Frontal cortex (tissue), 4 donors: ENCODE results near the gene BAZ2B. TPM values are rescaled to one million over a fixed set of nuclear protein-coding genes. Genes with fewer than 3 reads are reported as not detected.
A peak's percentile ranks its signal among the peaks of the same experiment; 100 is the strongest.
"Not testable (repeated sequence)": the region's sequence is repeated elsewhere in the genome, so short reads cannot be mapped to it uniquely, and the experiment has no call there.

Source experiments
- DNase-seq, 2 donors: peaks; one replicate each; pipeline ENCODE4 v3.0.0; 2012; ENCODE audit warnings: low spot score in 2 of 2
- FAIRE-seq: peaks from 2 replicates; lab custom pipeline; 2012; peaks lifted over from hg19 to GRCh38; lab: Jason Lieb, UNC
- total RNA-seq: library from RNA; depleted of rRNA; stranded (reverse); fragments of >200 nt; gene quantifications from one replicate; pipeline ENCODE4 v1.2.3, GENCODE V29; 2014
- donor health status: control.
- donor health status: control.
- donor health status: control.

Gene BAZ2B
- total RNA-seq, 1 donor from 2014 or later = 192 TPM

DNA sequence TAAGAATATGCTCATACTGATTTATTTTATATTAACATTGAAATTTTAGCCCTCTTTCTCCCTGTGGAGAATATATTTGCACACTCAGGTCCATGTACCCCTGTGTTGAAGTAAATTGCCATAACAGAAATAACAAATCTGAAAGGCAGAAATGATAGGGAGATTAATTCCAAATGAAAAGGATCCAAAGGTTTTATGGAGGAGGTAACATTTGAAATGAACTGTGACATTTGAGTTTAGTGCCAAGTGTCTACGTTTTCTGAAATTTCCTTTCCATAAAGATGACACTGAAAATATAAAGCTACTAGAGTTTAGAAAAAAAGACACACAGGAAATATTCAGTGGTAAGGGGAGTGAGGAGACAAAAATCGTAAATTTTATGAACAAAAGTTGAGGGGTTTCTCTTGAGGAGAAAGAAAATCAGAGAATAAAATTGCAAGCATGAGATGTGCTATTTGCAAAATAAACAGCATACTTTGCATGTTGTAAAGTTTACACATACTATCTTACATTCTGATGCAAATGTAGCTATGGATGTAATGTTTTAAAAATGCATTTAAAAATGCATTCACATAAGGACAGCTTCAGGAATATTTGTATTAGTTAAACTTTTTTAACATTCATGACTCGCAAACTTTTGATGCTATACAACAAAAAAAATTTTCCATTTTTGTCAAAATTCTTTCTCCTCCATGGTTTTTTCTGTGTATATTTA, 69.5 kb downstream of the BAZ2B start:
- DNase-seq = no peak
- no peak for FAIRE-seq

DNA sequence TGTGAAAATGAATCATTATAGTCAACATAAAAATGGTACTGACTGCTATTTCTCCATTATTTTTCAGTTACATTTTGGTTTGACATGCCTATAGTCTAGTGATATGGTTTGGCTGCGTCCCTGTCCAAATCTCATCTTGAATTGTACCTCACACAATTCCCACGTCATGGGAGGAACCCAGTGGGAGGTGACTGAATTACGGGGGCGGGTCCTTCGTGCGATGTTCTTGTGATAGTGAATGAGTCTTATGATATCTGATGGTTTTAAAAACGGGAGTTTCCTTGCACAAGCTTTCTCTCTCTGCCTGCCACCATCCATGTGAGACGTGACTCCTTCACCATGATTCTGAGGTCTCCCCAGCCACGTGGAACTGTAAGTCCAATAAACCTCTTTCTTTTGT, 70.3 kb downstream of the BAZ2B start:
- no peak for FAIRE-seq
- DNase-seq = no peak

DNA sequence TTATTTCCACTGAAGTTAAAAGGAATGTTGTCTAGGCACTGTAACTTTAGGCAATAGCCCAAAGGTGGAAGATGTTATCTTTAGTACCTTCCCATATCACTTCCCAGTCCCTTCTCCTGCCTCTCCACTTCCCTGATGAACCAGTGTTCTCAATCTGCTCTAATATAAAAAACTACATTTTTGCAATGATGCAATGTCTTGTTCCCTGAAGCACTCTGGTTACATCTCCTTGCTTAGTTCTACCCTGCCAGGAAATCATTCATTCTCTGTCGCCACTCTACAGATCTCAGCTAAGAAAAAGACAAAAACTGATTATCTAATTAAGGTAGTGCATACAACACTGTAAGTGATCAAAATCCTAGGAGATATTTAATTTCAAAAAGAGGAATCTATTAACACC, 71.3 kb downstream of the BAZ2B start:
- no peak for FAIRE-seq
- no peak for DNase-seq

DNA sequence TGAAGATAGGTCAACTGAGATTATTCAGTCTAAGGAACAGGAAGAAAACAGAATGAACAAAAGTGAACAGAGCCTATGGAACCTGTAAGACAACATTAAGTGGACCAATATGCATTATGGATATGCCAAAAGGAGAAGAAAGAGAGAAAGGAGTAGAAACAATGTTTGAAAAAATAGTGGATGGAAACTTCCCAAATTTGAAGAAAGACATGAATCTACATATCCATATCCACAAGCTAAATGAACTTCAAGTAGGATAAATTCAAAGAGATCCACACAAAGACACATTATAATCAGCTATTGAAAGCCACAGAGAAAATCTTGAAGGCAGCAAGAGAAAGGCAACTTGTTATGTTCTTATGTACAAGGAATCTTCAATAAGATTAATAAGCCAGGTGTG, 74.2 kb downstream of the BAZ2B start:
- no peak for DNase-seq
- no peak for FAIRE-seq

DNA sequence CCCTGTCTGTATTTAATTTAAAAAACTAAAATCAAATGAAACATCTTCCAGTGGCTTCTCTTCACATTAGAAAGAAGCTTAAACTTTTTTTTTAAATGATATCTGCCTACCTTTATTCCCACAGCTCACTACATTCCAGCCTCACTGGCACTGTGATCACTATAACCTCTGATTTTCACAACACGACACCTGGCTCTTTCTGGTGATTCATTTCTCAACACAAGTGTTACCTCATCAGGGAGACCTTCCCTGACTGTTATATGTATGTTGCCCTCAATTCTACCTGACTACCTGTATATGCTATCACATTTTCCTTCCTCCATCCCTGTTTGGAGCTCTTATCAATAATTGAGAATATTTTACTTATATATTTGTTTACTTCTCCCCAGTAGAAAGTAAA, 76.6 kb downstream of the BAZ2B start:
- no peak for FAIRE-seq
- no peak for DNase-seq

DNA sequence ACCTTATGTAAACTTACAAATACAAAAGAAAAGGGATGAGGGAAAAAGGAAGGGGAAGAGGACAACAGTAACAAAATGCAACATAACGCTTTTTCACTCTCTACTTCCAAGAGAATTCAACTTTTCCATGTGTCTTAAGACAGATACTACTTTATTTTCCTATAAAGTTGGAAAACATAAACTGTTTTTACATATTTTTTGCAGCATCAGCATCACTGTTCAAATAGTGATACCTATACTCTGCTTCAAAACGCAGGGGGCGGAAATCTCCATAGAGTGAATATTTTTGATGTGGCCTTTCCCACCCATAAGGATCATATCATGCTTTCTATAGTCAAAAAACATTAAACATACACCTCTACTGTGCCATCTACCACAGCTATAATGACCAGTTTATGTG, 77.5 kb downstream of the BAZ2B start:
- no peak for DNase-seq
- FAIRE-seq = no peak

DNA sequence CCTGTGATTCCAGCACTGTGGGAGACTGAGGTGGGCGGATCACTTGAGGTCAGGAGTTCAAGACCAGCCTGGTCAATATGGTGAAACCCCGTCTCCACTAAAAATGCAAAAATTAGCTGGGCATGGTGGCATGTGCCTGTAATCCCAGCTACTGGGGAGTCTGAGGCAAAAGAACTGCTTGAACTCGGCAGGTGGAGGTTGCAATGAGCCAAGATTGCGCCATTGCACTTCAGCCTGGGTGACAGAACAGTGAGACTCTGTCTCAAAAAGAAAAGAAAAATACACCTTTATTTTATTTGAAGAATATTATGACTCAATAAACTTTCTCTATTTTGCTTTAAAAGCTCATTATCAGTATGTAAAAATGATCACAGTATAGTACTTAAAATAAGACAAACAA, 81.1 kb downstream of the BAZ2B start:
- not testable (repeated sequence) for FAIRE-seq

GRCh38 chr2:159531475-159531874, 84.9 kb downstream of the BAZ2B start:
- no peak for DNase-seq
- no peak for FAIRE-seq

More for the DNA sequence above, 81.1 kb downstream of the BAZ2B start:
- DNase-seq = not testable (repeated sequence)

GRCh38 chr2:159526433-159526832, 89.9 kb downstream of the BAZ2B start:
- DNase-seq (no peak), FAIRE-seq (no peak)

DNA sequence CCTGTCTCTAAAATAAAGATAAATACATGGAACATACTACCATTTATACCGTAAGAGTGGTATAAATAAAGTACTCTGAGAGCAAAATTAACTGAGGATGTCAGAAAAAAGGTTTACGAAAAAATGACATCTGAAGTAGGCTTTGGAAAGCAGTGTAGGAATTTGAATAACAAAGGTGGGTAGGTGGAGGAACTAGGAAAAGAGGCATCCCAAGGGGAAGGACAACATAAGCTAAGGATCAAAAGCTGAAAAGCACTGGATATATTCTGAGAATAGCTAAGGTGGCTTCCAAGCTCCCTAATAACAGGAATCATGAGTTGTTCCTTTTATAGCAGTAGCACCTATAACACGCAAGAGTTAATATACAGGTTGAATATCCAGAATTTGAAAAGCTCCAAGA, 91.3 kb downstream of the BAZ2B start:
- no peak for DNase-seq
- no peak for FAIRE-seq

DNA sequence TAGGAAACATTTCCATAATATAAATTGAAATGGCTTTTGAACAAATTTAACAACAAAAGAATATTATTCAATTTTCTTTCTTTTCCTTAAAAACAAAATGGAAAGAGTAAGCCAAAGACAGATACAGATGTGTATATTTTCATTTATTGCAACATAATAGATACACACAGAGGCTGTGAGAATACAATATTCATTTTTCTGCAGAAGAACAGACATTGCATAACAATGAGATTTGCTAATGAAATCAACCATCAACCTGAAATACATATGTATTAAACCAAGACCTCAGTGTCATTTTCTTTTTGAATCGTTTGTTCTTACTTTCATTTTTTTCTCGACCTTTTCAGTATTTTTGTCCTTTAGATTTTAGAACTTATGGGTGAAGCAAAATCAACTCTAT, 95.1 kb downstream of the BAZ2B start:
- DNase-seq = no peak
- peak; percentile 3 for FAIRE-seq

DNA sequence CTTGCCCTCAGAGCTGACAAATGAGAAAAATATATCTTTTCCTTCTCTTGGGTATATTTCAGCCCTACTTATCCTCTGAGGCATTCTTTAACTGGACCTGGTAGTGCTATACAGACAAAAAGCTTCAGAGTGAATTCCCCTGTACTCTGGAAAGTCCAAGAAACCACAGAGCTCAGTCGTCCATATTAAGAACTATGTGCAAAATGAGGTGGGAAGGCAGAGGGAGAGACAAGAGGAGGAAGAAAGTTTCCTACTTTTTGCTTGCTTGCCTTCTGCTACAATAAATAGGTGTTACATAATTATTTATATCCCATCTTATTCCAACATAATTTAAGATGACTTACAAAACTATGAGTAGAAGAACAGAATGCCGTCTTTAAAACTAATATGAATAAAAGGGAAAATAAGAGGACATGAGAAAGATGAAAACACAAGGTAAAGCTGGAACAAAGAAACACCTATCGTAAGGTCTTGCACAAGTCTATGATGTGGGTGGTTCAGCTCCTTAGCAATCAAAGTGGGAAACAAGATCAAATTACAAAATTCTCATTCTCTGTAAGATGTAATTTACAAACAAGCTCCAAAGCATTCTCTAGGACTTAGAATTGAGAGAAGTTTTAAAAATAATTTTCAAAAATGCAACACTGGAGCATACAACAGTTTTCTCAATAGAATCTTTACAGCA, 97.9 kb downstream of the BAZ2B start:
- FAIRE-seq = no peak
- no peak for DNase-seq

GRCh38 chr2:159516241-159516758, 100.0 kb downstream of the BAZ2B start:
- DNase-seq = no peak
- no peak for FAIRE-seq

DNA sequence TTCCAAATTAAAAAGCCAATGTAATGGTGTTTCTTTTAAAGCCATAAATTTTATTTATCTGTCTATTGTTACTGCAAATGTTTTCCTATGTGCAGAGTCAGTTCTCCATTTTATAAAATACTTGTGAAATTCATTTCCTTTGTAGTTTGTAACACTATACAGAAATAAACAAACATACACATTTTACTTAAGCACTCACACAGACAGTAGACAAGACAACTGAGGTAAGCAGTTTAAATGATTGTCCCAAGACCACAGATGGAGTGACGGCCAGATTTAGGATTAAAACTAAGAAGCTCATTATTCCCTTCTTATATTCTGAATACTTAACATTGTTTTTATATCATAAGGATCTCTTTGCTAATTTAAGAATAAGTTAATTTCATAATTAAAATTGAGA, 100.9 kb downstream of the BAZ2B start:
- no peak for DNase-seq
- no peak for FAIRE-seq

DNA sequence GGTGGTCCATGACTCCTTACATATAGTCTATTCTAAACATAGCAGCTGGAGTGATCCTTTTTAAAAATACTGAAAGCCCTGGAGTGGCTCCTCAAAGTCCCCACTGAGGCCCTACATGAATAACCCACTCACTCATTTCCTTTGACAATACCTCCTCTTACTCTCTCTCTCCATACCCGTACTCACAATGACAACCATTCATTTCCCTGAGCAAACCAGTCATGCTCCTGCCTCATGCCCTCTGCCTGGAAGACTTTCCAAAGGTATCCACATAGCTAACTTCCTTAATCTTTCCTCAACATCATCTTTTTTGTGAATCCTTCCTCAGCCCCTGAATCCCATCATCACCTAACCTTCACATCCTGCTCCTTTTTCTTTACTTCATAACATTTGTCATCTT, 102.6 kb downstream of the BAZ2B start:
- DNase-seq (no peak), FAIRE-seq (no peak)

DNA sequence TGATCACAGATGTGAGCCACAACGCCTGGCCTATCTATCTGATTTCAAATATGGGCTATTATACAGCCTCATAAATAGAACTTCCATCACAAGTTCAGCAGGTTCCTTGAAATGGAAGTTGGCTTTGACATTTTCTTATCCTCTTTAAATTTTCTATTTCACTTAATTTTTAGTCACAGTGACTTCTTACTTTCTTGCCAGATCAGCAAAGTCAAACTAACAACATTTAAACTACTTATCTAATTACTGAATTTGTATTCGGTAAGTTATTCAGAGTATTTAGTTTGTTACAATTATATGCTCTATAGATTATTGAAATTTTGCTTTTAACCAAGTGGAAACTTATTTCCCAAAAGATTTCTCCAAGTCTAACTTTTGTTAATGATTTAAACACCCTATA, 108.2 kb downstream of the BAZ2B start:
- FAIRE-seq = no peak
- no peak for DNase-seq

DNA sequence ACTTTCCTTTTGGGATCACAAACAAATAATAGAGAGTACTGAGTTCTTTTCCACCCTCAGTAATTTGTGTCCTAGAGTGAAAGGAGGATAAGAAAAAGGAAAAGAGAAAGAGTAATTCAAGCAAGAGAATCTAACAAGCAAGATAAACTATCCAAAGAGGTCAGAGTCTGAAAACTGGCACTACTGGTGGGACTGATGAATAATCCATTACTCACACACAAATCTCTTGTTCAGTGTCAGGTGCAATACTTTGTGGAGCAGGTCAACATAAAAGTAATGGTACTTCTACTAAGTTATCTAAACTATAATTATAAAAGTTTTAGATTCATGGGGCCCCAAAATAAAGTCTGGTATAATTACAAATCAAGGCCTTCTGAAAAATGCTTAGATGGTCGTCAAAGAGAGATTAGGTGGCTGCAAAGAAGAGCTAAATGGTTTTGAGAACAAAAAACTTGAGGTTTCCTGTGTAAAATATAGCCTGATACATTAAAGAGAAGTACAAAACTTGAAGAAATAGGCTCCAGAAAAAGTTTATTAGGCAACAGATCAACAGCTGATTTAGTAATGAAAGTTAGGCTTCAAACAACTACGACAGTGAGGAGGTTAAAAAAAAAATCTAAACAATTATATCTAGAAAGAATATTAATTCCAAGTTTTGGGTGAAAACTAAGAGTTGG, 109.4 kb downstream of the BAZ2B start:
- no peak for FAIRE-seq

GRCh38 chr2:159506202-159506601, 110.1 kb downstream of the BAZ2B start:
- DNase-seq (no peak), FAIRE-seq (no peak)

More for the DNA sequence above, 109.4 kb downstream of the BAZ2B start:
- DNase-seq = no peak

GRCh38 chr2:159505196-159505595, 111.2 kb downstream of the BAZ2B start:
- DNase-seq (no peak), FAIRE-seq (no peak)

GRCh38 chr2:159501743-159502142, 114.6 kb downstream of the BAZ2B start:
- FAIRE-seq (no peak), DNase-seq (no peak)

- FAIRE-seq = no peak
- DNase-seq = no peak
Observed at GRCh38 chr2:159497847-159498246, 118.5 kb downstream of the BAZ2B start.
